ENCODE data around the gene ARAP1.

The ARAP1 gene

DNA sequence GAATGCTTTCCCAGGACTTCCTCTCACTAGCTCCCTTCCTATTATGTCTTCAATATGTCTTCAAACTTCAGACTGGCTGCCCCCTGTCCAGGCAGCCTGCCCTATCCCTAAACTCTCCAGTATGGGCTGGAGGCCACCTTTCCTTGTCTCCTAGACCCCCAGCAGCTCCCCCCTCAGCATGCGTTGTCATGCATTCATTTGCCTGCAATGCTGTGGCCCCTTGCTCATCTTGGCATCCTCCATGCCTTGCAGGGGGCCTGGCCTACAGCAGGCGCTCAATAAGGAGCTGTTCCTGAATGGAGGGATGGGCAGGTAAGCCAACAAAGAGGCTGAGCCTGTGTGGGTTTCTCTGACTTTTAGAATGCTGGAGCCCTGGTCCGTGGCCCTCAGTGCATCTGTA lies 16.4 kb upstream of the ARAP1 start:
- no peak overlapping the region for H2AK5ac ChIP-seq (ENCODE audit: low read length, severe bottlenecking)
- H2BK120ac ChIP-seq (ENCODE audit: low read depth, low read length): no peak overlapping the region
- no peak overlapping the region for H2AFZ ChIP-seq (ENCODE audit: low read depth, low read length)
- H2BK5ac ChIP-seq (ENCODE audit: low read depth, low read length, poor library complexity, severe bottlenecking): no peak overlapping the region
- H3K9ac ChIP-seq (ENCODE audit: low read length): no peak overlapping the region
- no peaks in the 10 kb centered on the region for H3K27me3 ChIP-seq (ENCODE audit: control insufficient read depth in 1 of 2, insufficient read depth in 1 of 2, low read length in 2 of 2)
- no peak overlapping the region for H3K4me2 ChIP-seq (ENCODE audit: low read length, poor library complexity, severe bottlenecking)
- no peaks in the 10 kb centered on the region for H3K9me3 ChIP-seq (ENCODE audit: control insufficient read depth, low read length)
- no peak overlapping the region for H3K14ac ChIP-seq (ENCODE audit: low read length in 2 of 2)
- peaks cover 11% of the 10 kb centered on the region for H3K79me1 ChIP-seq (replicated peaks; ENCODE audit: low read length, poor library complexity, severe bottlenecking)
- DNase-seq: no peak
- 86% methylated on average over 3 of the region's 3 CpGs for WGBS
- peak overlapping the region; percentile 11 for H4K91ac ChIP-seq (ENCODE audit: low read length)
- no peak overlapping the region for H4K8ac ChIP-seq (ENCODE audit: low read length)
- no peak overlapping the region for H3K23ac ChIP-seq (ENCODE audit: low read length in 2 of 2)
- no peak overlapping the region for H3K18ac ChIP-seq (ENCODE audit: low read depth in 1 of 2, low read length in 2 of 2)
- H2BK12ac ChIP-seq (ENCODE audit: low read length in 2 of 2): no peak overlapping the region
- no peak overlapping the region for H3K27ac ChIP-seq (ENCODE audit: low read length, poor library complexity, severe bottlenecking)
- H3K4me3 ChIP-seq (ENCODE audit: insufficient read depth in 1 of 2, low read depth in 1 of 2, low read length in 2 of 2): no peak overlapping the region
- peaks cover 38% of the 10 kb centered on the region for H3K4me1 ChIP-seq (ENCODE audit: control insufficient read depth, insufficient read depth, low read depth, low read length)
- no peak overlapping the region for H3K4ac ChIP-seq (ENCODE audit: low read depth in 1 of 2, low read length in 2 of 2)
- peak overlapping the region; percentile 9 for H2BK15ac ChIP-seq (ENCODE audit: low read depth, poor library complexity, severe bottlenecking)
- no peaks in the 10 kb centered on the region for H3K36me3 ChIP-seq (ENCODE audit: control insufficient read depth in 1 of 2, insufficient read depth in 2 of 2, low read depth in 1 of 2, low read length in 2 of 2)

DNA sequence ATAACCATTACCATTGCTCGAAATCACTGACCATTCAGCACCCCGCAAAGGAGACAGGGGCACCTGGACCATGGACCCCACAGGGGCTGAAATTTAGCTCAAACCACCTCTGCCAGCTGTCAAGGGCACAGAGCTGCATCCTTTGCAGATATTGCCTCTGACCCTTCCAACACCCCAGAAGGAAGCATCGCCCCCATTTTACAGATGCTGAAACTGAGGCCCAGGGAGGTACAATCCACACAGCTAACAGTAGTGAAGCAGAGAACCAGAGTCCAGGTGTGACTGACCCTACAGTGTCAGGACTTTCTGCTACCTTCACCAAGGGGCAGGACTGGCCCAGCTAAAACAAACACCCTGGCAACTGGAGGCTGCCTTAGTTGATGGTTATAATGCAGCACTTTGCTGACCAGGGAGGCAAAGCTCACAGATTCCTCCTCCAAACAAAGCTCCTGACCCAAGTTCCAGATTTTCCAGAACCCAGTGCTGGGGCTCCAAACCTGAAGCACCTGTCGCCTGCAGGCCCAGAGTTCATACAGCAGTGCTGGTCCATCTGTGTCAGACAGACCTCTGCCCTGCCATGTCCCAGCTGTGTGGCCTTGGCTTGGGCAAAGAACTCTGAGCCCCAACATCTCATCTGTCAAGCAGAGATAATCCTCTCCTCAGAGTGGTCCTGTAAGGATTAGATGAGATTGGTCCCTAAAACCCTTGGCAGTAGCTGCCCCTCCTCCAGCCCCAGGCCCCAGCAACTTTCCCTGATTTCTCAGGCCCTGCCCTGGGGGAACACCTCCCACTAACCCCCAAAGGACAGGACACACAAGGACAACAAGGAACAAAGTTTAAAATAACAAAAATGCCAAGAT lies 15.2 kb upstream of the ARAP1 start:
- Histone ChIP-seq H2BK15ac (ENCODE audit: low read depth, poor library complexity, severe bottlenecking) (no peak overlapping the region), H4K91ac (ENCODE audit: low read length) (no peak overlapping the region), H3K4ac (ENCODE audit: low read depth in 1 of 2, low read length in 2 of 2) (no peak overlapping the region), H3K4me3 (ENCODE audit: insufficient read depth in 1 of 2, low read depth in 1 of 2, low read length in 2 of 2) (no peak overlapping the region), H2AK5ac (ENCODE audit: low read length, severe bottlenecking) (no peak overlapping the region), H3K4me2 (ENCODE audit: low read length, poor library complexity, severe bottlenecking) (no peak overlapping the region), H2BK120ac (ENCODE audit: low read depth, low read length) (no peak overlapping the region), H2BK12ac (ENCODE audit: low read length in 2 of 2) (no peak overlapping the region), H3K23ac (ENCODE audit: low read length in 2 of 2) (no peak overlapping the region), H2BK5ac (ENCODE audit: low read depth, low read length, poor library complexity, severe bottlenecking) (no peak overlapping the region), H3K27me3 (ENCODE audit: control insufficient read depth in 1 of 2, insufficient read depth in 1 of 2, low read length in 2 of 2) (no peaks in the 10 kb centered on the region), H3K14ac (ENCODE audit: low read length in 2 of 2) (no peak overlapping the region), H3K27ac (ENCODE audit: low read length, poor library complexity, severe bottlenecking) (no peak overlapping the region), H4K8ac (ENCODE audit: low read length) (no peak overlapping the region), H2AFZ (ENCODE audit: low read depth, low read length) (no peak overlapping the region), H3K36me3 (ENCODE audit: control insufficient read depth in 1 of 2, insufficient read depth in 2 of 2, low read depth in 1 of 2, low read length in 2 of 2) (peaks cover 0 to 3% of the 10 kb centered on the region in 2 experiments), H3K9me3 (ENCODE audit: control insufficient read depth, low read length) (no peaks in the 10 kb centered on the region), H3K4me1 (ENCODE audit: control insufficient read depth, insufficient read depth, low read depth, low read length) (peaks cover 29% of the 10 kb centered on the region), H3K9ac (ENCODE audit: low read length) (no peak overlapping the region), H3K79me1 (replicated peaks; ENCODE audit: low read length, poor library complexity, severe bottlenecking) (peaks cover 13% of the 10 kb centered on the region), H3K18ac (ENCODE audit: low read depth in 1 of 2, low read length in 2 of 2) (no peak overlapping the region)
- WGBS: 100% methylated on average over 4 of the region's 4 CpGs
- DNase-seq: no peak

DNA sequence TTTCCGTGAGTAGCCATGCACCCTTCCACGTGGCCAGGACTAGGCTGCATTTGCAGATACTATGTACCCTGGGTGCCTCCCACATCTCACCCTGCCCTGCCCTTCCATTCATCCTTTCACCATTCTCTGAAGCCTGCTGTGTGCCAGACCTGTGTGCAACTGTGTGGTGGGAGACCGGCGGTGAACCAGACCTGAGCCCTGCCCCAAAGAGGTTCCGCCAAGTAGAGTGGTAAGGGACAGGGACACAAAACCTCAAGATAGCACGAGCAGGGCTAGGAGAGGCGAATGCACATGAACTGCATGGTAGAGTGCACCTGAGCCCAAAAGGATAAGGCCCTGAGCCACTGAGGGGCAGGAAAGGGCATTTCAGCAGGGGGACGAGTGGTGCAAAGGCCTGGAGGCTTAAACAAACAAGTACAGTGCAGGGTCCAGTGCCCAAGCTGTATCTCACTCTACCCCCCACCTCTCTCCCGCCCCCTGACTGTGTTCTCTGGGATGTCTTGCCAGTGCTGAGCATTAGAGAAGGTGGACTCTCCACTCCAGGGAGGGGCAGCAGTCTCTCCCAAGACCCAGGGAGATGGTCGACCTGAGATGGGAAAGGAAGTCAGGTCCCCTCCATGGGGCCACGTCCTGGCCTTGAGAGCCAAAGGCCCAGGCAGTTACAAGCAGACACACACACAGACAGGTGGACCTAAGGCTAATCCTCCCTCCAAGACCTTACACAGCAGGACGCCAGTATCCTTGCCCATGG lies 14.1 kb upstream of the ARAP1 start:
- H3K4ac ChIP-seq (ENCODE audit: low read depth in 1 of 2, low read length in 2 of 2): no peak overlapping the region
- no peak overlapping the region for H3K23ac ChIP-seq (ENCODE audit: low read length in 2 of 2)
- no peak for DNase-seq
- H3K9ac ChIP-seq (ENCODE audit: low read length): no peak overlapping the region
- no peak overlapping the region for H4K91ac ChIP-seq (ENCODE audit: low read length)
- peaks cover 0 to 3% of the 10 kb centered on the region in 2 experiments for H3K36me3 ChIP-seq (ENCODE audit: control insufficient read depth in 1 of 2, insufficient read depth in 2 of 2, low read depth in 1 of 2, low read length in 2 of 2)
- 86% methylated on average over 12 of the region's 12 CpGs for WGBS
- peaks cover 18% of the 10 kb centered on the region for H3K4me1 ChIP-seq (ENCODE audit: control insufficient read depth, insufficient read depth, low read depth, low read length)
- H2AK5ac ChIP-seq (ENCODE audit: low read length, severe bottlenecking): no peak overlapping the region
- H3K18ac ChIP-seq (ENCODE audit: low read depth in 1 of 2, low read length in 2 of 2): no peak overlapping the region
- no peak overlapping the region for H2AFZ ChIP-seq (ENCODE audit: low read depth, low read length)
- H2BK15ac ChIP-seq (ENCODE audit: low read depth, poor library complexity, severe bottlenecking): no peak overlapping the region
- no peak overlapping the region for H2BK12ac ChIP-seq (ENCODE audit: low read length in 2 of 2)
- peak overlapping the region in 1 of 2 experiments; percentile 48 for H3K14ac ChIP-seq (ENCODE audit: low read length in 2 of 2)
- H4K8ac ChIP-seq (ENCODE audit: low read length): no peak overlapping the region
- H2BK5ac ChIP-seq (ENCODE audit: low read depth, low read length, poor library complexity, severe bottlenecking): no peak overlapping the region
- no peak overlapping the region for H3K27ac ChIP-seq (ENCODE audit: low read length, poor library complexity, severe bottlenecking)
- H2BK120ac ChIP-seq (ENCODE audit: low read depth, low read length): no peak overlapping the region
- peaks cover 12% of the 10 kb centered on the region for H3K79me1 ChIP-seq (replicated peaks; ENCODE audit: low read length, poor library complexity, severe bottlenecking)
- H3K4me2 ChIP-seq (ENCODE audit: low read length, poor library complexity, severe bottlenecking): no peak overlapping the region
- H3K4me3 ChIP-seq (ENCODE audit: insufficient read depth in 1 of 2, low read depth in 1 of 2, low read length in 2 of 2): no peak overlapping the region
- no peaks in the 10 kb centered on the region for H3K27me3 ChIP-seq (ENCODE audit: control insufficient read depth in 1 of 2, insufficient read depth in 1 of 2, low read length in 2 of 2)
- H3K9me3 ChIP-seq (ENCODE audit: control insufficient read depth, low read length): no peaks in the 10 kb centered on the region

DNA sequence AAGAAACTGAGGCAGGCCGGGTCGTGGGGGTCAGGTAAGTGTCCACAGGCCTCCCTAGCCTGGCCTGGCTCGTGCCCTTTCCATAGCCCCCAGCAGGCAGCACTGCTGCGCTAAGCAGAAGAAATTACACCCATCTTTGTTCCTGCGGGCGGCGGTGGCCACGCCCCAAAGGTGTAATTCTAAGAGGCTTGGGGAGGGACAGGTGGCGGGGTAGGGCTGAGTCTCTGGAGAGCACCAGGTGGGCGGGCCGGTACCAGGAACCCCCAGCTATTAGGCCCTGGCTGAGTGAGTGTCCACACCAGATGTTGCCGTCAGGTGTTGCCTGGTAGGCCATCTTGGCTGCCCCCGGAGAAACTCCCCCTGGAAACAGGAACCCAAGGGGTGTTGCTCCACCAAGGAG lies 12.3 kb upstream of the ARAP1 start:
- H3K27me3 ChIP-seq (ENCODE audit: control insufficient read depth in 1 of 2, insufficient read depth in 1 of 2, low read length in 2 of 2): no peaks in the 10 kb centered on the region

More for the DNA sequence above, 12.3 kb upstream of the ARAP1 start:
- Histone ChIP-seq H3K4me1 (ENCODE audit: control insufficient read depth, insufficient read depth, low read depth, low read length) (peaks cover 17% of the 10 kb centered on the region), H3K4me2 (ENCODE audit: low read length, poor library complexity, severe bottlenecking) (no peak overlapping the region), H3K23ac (ENCODE audit: low read length in 2 of 2) (no peak overlapping the region), H4K8ac (ENCODE audit: low read length) (no peak overlapping the region), H3K4ac (ENCODE audit: low read depth in 1 of 2, low read length in 2 of 2) (no peak overlapping the region), H3K27ac (ENCODE audit: low read length, poor library complexity, severe bottlenecking) (no peak overlapping the region), H3K4me3 (ENCODE audit: insufficient read depth in 1 of 2, low read depth in 1 of 2, low read length in 2 of 2) (no peak overlapping the region), H4K91ac (ENCODE audit: low read length) (no peak overlapping the region), H3K9ac (ENCODE audit: low read length) (no peak overlapping the region), H3K18ac (ENCODE audit: low read depth in 1 of 2, low read length in 2 of 2) (no peak overlapping the region), H3K9me3 (ENCODE audit: control insufficient read depth, low read length) (no peaks in the 10 kb centered on the region), H2BK120ac (ENCODE audit: low read depth, low read length) (no peak overlapping the region), H2BK5ac (ENCODE audit: low read depth, low read length, poor library complexity, severe bottlenecking) (no peak overlapping the region), H3K36me3 (ENCODE audit: control insufficient read depth in 1 of 2, insufficient read depth in 2 of 2, low read depth in 1 of 2, low read length in 2 of 2) (peaks cover 0 to 3% of the 10 kb centered on the region in 2 experiments), H3K14ac (ENCODE audit: low read length in 2 of 2) (no peak overlapping the region), H3K79me1 (replicated peaks; ENCODE audit: low read length, poor library complexity, severe bottlenecking) (peaks cover 10% of the 10 kb centered on the region), H2AFZ (ENCODE audit: low read depth, low read length) (no peak overlapping the region), H2AK5ac (ENCODE audit: low read length, severe bottlenecking) (no peak overlapping the region), H2BK15ac (ENCODE audit: low read depth, poor library complexity, severe bottlenecking) (no peak overlapping the region), H2BK12ac (ENCODE audit: low read length in 2 of 2) (no peak overlapping the region)
- no peak for DNase-seq
- WGBS: 51% methylated on average over 13 of the region's 13 CpGs

Measured in mesenchymal stem cell (in vitro differentiated cells and primary cell).